Hematopoietic multipotent progenitor cell treated with erythropoietin and hydrocortisone succinate and interleukin-3 and kit ligand, for 4 days (in vitro differentiated cells): ENCODE results near the gene CACNA1G.

Experiments used
- DNase-seq: peaks from one replicate; pipeline ENCODE4 v3.0.0-alpha.2; 2015

The CACNA1G gene

DNA sequence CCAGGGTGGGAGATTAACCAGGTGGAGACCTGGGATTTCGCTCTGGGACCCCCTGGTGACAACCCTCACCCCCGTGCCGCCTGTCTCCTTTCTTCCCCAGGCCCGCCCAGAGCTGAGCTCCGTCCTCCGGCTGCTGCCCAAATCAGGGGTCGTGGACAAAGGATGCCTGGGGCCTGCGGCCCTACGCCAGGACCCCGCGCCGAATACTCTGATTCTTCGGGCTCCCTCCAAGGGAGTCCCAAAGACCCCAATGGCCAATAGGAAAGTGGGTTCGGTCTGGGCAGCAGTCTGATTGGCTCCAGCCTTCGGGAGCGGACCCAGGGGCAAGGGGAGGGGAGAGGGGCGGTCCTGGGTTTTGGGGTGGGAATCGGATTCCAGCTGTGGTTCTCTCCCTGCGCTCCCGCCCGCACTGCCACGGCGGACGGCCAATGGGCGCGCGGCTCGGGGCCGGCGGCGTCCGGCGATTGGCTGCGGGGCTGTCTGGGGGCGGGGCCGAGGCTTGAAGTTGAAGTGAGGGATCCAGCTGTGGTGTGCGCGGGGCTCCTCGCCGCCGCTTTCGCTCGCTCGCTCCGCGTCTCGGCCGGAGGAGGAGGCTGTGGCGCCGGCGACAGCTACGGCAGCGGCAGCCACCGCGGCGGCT is at the start of gene CACNA1G:
Gene CACNA1G (plus strand): TSS at position 531 of the 640 bp plus-strand sequence. CDS start 745 bp downstream, outside the sequence.
- DNase-seq: peak; percentile 94

DNA sequence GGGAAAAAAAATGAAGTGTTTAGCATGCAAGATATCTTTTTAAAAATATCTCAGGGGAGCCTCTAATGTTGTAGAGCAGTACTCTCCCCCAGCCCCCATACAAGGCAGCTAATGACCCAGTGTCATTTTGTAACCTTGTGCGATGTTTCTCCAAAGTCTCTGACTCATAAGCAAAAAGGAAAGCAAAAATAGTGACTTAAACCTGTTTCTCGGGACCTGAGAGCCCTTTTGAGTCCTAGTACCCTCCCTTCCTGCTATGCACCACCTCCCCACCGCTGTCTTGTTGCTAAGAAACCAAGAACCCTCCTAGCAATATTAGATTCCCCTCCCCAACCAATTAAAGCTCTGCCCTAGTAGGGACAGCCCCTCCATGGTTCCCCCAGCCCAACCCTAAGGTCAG is 49.5 kb upstream of the CACNA1G start:
- no peak for DNase-seq

- no peak for DNase-seq
Measured at GRCh38 chr17:50513495-50513894, 47.0 kb upstream of the CACNA1G start.

DNA sequence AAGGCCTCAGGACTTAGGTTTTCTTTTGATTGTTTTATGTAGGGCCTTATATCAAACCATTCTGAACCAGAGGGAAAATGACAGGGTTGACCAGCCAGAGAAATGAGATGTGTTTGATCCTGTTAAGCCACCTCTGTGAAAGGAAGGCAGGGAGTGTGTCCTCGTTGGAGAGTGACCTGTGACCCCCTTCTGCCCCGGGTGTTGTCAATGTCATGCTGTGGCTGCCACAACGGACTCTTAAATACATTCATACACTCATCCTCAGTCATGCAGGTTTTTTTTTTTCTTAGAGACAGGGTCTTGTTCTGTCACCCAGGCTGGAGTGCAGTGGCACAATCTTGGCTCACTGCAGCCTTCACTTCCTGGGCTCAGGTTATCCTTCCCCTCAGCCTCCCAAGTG is 46.1 kb upstream of the CACNA1G start:
- no peak for DNase-seq

- peak; percentile 48 for DNase-seq
Measured at GRCh38 chr17:50514936-50515702, 45.4 kb upstream of the CACNA1G start.

DNA sequence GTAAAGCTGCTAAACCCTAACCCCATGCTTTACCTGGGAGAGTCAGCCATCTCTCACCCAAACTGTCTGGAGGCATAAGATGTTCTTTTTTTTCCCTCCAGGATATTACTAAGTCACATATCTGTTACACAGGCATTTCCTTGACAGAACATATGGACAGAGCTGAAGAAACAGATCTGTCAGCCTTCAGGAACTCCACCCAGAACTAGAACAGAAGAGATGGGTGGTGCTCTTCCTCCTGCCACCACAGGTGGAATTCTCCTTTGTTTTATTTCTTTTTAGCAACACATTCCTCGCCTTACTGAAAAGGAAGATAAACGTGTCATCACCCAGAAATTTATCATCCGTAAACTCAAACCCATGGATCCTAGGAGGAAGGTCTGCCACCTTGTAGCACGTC is 43.5 kb upstream of the CACNA1G start:
- DNase-seq: no peak

DNA sequence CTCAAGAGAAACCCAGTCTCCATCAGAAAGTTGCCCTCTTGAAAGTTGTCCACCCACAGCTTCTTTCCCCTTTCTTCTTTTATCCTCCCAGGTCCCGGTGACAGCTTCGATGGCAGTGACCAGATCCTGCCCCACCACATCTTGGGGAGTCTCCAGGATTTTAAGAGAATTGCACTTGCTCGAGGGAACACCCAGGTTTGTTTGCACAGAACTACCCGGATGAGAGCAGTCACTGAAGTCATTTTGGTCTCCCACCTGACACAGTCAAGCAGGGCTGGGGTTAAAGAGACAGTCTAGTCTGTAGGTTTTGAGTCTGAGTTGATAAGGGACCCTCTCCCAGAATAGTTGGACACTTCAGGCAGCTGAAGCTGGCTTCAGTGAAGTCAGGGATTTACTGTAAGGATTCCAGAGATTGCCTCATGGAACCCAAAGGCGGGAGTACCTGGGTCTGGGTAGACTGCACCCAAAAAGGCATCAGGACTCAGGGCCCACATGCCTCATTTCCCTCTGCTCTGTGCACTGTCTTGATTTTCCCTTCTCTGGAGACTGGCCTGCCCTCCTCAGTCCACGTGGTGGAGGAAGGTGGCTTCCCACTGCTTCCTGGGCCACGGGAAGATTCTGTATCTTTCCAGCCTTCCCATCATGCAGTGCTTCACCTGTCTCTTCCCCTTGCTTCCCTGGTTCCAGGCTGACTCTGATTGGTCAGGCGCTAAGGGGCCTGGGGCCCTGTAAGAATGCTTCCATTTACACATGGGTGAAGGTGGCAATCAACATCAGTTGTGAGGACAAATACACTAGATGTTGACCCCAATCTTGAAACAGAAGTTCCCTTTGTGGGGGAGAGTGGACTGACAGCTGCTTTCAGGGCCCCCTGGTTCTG is 42.8 kb upstream of the CACNA1G start:
- no peak for DNase-seq

DNA sequence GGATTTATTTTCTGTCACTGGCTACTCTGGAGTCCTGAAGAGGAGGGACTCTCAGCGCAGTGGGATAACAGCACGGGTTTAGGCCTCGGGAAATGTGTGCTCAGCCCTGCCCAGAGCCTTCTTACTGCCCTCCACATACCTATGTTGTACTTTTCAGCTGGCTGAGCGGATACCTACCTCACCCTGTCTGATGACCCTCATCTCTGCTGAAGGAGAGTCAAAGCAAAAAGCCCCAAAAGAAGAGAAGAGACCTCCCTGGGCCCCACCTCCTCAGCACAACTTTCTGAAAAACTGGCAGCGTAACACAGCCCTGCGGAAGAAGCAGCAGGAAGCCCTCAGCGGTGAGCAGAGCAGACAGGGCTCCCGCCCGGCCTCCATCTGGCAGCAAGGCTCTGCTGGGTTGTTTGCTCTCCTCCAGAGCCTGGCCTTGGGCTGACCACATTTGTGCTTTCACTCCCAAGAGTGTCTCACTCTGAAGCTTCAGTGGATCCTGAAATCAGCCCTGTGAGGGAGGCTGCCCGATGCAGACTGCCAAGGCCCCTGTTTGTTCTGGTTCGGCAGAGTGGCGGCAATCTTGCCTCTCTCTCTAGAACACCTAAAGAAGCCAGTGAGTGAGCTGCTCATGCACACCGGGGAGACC is 42.0 kb upstream of the CACNA1G start:
- DNase-seq: no peak

GRCh38 chr17:50519141-50519834 is 41.2 kb upstream of the CACNA1G start:
- no peak for DNase-seq

- no peak for DNase-seq
Measured at GRCh38 chr17:50520483-50520882, 40.0 kb upstream of the CACNA1G start.

- DNase-seq: no peak
Measured at GRCh38 chr17:50521514-50521913, 39.0 kb upstream of the CACNA1G start.

DNA sequence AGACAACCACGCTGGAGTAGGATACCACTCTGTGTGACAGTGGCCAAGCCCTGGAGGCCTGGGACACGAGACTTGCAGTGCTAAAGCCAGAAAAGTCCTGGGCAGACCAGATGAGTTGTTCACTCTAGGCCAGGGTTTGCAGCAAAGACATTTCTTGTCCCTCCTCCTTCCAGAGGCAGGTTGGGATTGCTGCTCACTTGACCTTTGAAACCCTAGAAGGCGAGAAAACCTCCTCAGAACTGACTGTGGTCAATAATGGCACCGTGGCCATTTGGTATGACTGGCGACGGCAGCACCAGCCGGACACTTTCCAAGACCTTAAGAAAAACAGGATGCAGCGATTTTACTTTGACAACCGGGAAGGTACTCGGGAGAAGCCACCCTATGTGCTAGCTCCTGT is 37.7 kb upstream of the CACNA1G start:
- no peak for DNase-seq

DNA sequence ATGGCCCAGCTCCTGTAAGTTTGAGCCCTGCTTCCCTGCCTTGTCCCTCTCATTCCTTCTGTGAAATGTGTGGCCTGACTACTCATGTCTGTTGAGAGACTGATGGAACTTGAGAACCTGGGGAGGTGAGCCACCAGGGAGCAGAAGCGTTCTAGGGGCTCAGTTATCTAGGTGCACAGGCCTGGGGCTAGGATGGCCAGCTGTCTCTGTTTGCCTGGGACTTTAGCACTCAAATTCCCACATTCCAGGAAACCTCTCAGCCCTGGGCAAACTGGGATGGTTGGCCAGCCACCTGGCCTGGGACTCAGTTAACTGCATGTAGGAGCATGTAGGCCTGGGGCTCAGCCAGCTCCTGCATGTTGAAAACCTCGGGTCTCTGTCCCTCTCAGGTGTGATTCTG is 37.3 kb upstream of the CACNA1G start:
- DNase-seq: no peak

- no peak for DNase-seq
Measured at GRCh38 chr17:50524838-50525237, 35.7 kb upstream of the CACNA1G start.

GRCh38 chr17:50527155-50527762 is 33.3 kb upstream of the CACNA1G start:
- DNase-seq: peak; percentile 41

GRCh38 chr17:50527949-50528474 is 32.5 kb upstream of the CACNA1G start:
- no peak for DNase-seq

DNA sequence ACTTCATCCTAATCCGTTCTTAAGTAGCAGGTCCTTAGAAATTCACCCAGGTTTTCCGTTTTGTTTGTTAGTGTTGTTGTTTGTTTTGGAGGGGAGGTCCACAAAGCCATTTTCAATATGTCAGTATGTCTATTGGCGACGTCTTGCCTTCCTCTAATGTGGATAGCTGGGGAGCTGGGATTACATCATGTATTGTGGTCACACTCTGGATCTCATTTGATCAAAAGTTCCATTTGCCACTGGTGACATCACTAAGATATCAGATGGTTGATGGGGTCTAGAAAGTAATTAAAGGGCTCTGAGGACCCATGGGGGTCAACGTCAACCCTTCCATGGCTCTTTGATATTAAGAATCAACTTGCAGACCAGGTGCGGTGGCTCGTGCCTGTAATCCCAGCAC is 30.7 kb upstream of the CACNA1G start:
- DNase-seq: no peak

- DNase-seq: no peak
Measured at GRCh38 chr17:50531428-50532025, 29.0 kb upstream of the CACNA1G start.

GRCh38 chr17:50532452-50533024 is 28.0 kb upstream of the CACNA1G start, which contains the start of gene EPN3:
EPN3 (plus strand) TSS chr17:50532735; CDS start chr17:50536557, 3,822 bp downstream.
- no peak for DNase-seq

- no peak for DNase-seq
Measured at GRCh38 chr17:50533185-50533584, 27.3 kb upstream of the CACNA1G start.

- DNase-seq: peak; percentile 80
Measured at GRCh38 chr17:50533720-50534148, 26.8 kb upstream of the CACNA1G start.
